K562 (cell line): ENCODE data around the gene CRACR2B. TPM values are rescaled to one million over a fixed set of nuclear protein-coding genes. Genes with fewer than 3 reads are reported as not detected.

ENCODE experiments used
- GABPA ChIP-seq: fragments of 200-800 bp; sonication (Bioruptor generic); conservative IDR thresholded peaks from 2 replicates; pipeline ENCODE4 v1.6.1; 2016; ENCODE audit warnings: low read depth, missing genetic modification characterization, missing compliant biosample characterization
- GABPB1 ChIP-seq: sonication (generic); formaldehyde crosslinking; IDR thresholded peaks from 2 replicates; pipeline ENCODE4 v1.8.0; 2022; ENCODE audit warnings: mild to moderate bottlenecking, missing genetic modification reagents
- HNRNPH1 ChIP-seq: fragments of 200-400 bp; formaldehyde crosslinking; optimal IDR thresholded peaks from 2 replicates; pipeline ENCODE3; 2017; ENCODE audit warnings: low read depth, mild to moderate bottlenecking, low read length, moderate library complexity
- MEF2A ChIP-seq: IDR thresholded peaks from 2 replicates; pipeline ENCODE4 v1.6.1; 2011; ENCODE audit warnings: low read depth, mild to moderate bottlenecking, low read length, moderate library complexity; ENCODE audit not compliant: control insufficient read depth
- NELFE ChIP-seq: IDR thresholded peaks from 2 replicates; pipeline ENCODE4 v1.6.1; 2011; ENCODE audit warnings: mild to moderate bottlenecking; ENCODE audit not compliant: insufficient read depth, insufficient read length
- NFE2L1 ChIP-seq: fragments of 450-650 bp; IDR thresholded peaks from 2 replicates; pipeline ENCODE4 v1.6.1; 2016; ENCODE audit warnings: missing genetic modification characterization, low read depth, mild to moderate bottlenecking, missing compliant biosample characterization, moderate library complexity, borderline replicate concordance
- TAF15 ChIP-seq: fragments of 200-400 bp; formaldehyde crosslinking; IDR thresholded peaks from 2 replicates; pipeline ENCODE4 v1.6.1; 2017; ENCODE audit warnings: mild to moderate bottlenecking, low read depth, low read length, moderate library complexity
- polyA plus RNA-seq, 8 experiments: library from polyadenylated mRNA; depleted of rRNA in 4 of 8; stranded (reverse) in 5 of 8; unstranded in 3 of 8; fragments of >200 nt; fragmentation: Nextera tagmentation in 2 of 8; fragmentation: Illumina TruSeq in 1 of 8; extraction: Ambion mirVana in 2 of 8; extraction: Trizol in 1 of 8; gene quantifications; 2 replicates each; pipeline versions ENCODE4 v1.2.1 to v1.2.3, GENCODE V29; 2011 to 2014; ENCODE audit warnings: inconsistent platforms in 1 of 8, missing spikeins in 1 of 8
- total RNA-seq, 7 experiments: library from RNA; depleted of rRNA in 6 of 7; stranded (reverse); fragments of >200 nt in 6 of 7; fragmentation: Illumina TruSeq in 2 of 7; extraction: Trizol in 2 of 7; gene quantifications; 2 replicates each; pipeline versions ENCODE4 v1.2.1 to v1.2.3, GENCODE V29; 2011 to 2021; ENCODE audit warnings: low replicate concordance in 1 of 7
- TF ChIP-seq, protein P1 (sequence below): sonication (generic); formaldehyde crosslinking; IDR thresholded peaks from 2 replicates; pipeline ENCODE4 v1.8.0; 2022; ENCODE audit warnings: mild to moderate bottlenecking, missing genetic modification reagents
- TF ChIP-seq, protein P2 (sequence below), 2 experiments: fragments of 150-350 bp in 1 of 2; IDR thresholded peaks; 2 replicates each; pipeline ENCODE4 v1.6.1; 2012 to 2016; ENCODE audit warnings: low read depth in 2 of 2, low read length in 2 of 2, mild to moderate bottlenecking in 1 of 2, moderate library complexity in 1 of 2
- TF ChIP-seq, protein P3 (sequence below): fragments of 450-650 bp; IDR thresholded peaks from 2 replicates; pipeline ENCODE4 v1.6.1; 2016
- TF ChIP-seq, protein P4 (sequence below): fragments of 450-650 bp; IDR thresholded peaks from 2 replicates; pipeline ENCODE4 v1.6.1; 2016; ENCODE audit warnings: low read depth

CRACR2B gene
- total and polyA plus RNA-seq, 9 of the 15 experiments (the other 6 are each of a cell fraction or from before 2014, with no cell fraction given) = 0.10 to 51.0 (median 6.0) TPM

DNA sequence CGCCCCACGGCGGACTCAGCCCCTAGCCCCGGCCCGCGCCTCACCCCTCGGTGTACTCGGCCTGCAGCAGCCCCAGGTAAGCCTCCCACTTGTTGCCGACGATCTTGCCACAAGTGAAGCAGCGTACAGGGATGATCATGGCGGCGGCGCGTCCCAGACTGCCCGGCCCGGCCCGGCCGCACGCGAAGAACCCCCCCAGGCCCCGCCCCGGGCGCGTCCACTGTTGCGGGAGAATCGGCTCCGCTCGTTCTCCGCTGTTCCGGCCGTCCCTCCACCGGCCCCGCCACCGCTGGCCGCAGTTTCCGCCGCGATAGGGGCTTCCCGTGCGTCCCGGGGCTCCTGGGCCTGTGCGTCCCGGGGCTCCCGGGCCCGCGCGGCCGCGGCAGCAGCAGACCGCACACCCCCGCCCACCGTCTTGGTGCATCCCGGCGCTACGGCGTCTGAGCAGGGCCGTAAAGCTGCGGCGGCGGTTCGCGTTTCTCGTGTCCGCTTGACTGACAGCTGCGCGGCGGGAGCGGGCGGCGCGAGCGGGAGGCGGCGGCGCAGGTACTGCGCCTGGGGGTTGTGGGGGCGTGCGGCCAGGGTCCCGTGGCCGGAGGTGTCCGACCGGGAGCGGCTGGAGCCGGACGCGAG, 14.8 kb downstream of the CRACR2B start, which contains the start of the genes POLR2L and TSPAN4 (continued):
- TF ChIP-seq HNRNPH1 = no peak
- TF ChIP-seq NFE2L1 = no peak
- TF ChIP-seq GABPB1 = no peak; the same call in 1 of the 2 replicates
- TF ChIP-seq, protein P1, sequence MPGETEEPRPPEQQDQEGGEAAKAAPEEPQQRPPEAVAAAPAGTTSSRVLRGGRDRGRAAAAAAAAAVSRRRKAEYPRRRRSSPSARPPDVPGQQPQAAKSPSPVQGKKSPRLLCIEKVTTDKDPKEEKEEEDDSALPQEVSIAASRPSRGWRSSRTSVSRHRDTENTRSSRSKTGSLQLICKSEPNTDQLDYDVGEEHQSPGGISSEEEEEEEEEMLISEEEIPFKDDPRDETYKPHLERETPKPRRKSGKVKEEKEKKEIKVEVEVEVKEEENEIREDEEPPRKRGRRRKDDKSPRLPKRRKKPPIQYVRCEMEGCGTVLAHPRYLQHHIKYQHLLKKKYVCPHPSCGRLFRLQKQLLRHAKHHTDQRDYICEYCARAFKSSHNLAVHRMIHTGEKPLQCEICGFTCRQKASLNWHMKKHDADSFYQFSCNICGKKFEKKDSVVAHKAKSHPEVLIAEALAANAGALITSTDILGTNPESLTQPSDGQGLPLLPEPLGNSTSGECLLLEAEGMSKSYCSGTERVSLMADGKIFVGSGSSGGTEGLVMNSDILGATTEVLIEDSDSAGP (CRISPR knock-in tag) = no peak
- no peak for TF ChIP-seq TAF15
- TF ChIP-seq, protein P2, sequence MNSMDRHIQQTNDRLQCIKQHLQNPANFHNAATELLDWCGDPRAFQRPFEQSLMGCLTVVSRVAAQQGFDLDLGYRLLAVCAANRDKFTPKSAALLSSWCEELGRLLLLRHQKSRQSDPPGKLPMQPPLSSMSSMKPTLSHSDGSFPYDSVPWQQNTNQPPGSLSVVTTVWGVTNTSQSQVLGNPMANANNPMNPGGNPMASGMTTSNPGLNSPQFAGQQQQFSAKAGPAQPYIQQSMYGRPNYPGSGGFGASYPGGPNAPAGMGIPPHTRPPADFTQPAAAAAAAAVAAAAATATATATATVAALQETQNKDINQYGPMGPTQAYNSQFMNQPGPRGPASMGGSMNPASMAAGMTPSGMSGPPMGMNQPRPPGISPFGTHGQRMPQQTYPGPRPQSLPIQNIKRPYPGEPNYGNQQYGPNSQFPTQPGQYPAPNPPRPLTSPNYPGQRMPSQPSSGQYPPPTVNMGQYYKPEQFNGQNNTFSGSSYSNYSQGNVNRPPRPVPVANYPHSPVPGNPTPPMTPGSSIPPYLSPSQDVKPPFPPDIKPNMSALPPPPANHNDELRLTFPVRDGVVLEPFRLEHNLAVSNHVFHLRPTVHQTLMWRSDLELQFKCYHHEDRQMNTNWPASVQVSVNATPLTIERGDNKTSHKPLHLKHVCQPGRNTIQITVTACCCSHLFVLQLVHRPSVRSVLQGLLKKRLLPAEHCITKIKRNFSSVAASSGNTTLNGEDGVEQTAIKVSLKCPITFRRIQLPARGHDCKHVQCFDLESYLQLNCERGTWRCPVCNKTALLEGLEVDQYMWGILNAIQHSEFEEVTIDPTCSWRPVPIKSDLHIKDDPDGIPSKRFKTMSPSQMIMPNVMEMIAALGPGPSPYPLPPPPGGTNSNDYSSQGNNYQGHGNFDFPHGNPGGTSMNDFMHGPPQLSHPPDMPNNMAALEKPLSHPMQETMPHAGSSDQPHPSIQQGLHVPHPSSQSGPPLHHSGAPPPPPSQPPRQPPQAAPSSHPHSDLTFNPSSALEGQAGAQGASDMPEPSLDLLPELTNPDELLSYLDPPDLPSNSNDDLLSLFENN (IDR thresholded peaks at IDR 0.05; ENCODE audit: low read depth in 2 of 2, low read length in 2 of 2) = peak in 1 of 2 experiments; percentile 77; a peak in 2 of 4 replicates
- TF ChIP-seq, protein P3, sequence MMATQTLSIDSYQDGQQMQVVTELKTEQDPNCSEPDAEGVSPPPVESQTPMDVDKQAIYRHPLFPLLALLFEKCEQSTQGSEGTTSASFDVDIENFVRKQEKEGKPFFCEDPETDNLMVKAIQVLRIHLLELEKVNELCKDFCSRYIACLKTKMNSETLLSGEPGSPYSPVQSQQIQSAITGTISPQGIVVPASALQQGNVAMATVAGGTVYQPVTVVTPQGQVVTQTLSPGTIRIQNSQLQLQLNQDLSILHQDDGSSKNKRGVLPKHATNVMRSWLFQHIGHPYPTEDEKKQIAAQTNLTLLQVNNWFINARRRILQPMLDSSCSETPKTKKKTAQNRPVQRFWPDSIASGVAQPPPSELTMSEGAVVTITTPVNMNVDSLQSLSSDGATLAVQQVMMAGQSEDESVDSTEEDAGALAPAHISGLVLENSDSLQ = peak; percentile 97
- TF ChIP-seq MEF2A = no peak
- peak; percentile 48; the same call in 1 of the 2 replicates for TF ChIP-seq GABPA
- TF ChIP-seq NELFE = no peak
- TF ChIP-seq, protein P4, sequence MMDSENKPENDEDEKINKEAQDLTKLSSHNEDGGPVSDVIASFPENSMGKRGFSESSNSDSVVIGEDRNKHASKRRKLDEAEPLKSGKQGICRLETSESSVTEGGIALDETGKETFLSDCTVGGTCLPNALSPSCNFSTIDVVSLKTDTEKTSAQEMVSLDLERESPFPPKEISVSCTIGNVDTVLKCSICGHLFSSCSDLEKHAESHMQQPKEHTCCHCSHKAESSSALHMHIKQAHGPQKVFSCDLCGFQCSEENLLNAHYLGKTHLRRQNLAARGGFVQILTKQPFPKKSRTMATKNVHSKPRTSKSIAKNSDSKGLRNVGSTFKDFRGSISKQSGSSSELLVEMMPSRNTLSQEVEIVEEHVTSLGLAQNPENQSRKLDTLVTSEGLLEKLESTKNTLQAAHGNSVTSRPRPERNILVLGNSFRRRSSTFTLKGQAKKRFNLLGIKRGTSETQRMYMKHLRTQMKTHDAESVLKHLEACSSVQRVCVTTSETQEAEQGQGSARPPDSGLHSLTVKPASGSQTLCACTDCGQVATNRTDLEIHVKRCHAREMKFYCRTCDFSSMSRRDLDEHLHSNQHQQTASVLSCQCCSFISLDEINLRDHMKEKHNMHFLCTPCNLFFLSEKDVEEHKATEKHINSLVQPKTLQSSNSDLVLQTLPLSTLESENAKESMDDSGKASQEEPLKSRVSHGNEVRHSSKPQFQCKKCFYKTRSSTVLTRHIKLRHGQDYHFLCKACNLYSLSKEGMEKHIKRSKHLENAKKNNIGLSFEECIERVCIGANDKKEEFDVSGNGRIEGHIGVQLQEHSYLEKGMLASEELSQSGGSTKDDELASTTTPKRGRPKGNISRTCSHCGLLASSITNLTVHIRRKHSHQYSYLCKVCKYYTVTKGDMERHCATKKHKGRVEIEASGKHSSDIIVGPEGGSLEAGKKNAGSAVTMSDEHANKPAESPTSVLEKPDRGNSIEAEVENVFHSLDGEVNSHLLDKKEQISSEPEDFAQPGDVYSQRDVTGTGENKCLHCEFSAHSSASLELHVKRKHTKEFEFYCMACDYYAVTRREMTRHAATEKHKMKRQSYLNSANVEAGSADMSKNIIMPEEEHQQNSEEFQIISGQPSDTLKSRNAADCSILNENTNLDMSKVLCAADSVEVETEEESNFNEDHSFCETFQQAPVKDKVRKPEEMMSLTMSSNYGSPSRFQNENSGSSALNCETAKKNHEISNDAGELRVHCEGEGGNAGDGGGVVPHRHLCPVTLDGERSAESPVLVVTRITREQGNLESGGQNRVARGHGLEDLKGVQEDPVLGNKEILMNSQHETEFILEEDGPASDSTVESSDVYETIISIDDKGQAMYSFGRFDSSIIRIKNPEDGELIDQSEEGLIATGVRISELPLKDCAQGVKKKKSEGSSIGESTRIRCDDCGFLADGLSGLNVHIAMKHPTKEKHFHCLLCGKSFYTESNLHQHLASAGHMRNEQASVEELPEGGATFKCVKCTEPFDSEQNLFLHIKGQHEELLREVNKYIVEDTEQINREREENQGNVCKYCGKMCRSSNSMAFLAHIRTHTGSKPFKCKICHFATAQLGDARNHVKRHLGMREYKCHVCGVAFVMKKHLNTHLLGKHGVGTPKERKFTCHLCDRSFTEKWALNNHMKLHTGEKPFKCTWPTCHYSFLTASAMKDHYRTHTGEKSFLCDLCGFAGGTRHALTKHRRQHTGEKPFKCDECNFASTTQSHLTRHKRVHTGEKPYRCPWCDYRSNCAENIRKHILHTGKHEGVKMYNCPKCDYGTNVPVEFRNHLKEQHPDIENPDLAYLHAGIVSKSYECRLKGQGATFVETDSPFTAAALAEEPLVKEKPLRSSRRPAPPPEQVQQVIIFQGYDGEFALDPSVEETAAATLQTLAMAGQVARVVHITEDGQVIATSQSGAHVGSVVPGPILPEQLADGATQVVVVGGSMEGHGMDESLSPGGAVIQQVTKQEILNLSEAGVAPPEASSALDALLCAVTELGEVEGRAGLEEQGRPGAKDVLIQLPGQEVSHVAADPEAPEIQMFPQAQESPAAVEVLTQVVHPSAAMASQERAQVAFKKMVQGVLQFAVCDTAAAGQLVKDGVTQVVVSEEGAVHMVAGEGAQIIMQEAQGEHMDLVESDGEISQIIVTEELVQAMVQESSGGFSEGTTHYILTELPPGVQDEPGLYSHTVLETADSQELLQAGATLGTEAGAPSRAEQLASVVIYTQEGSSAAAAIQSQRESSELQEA = peak; percentile 93
